K562 (cell line): ENCODE measurements around the gene CD68. TPM values are rescaled to one million over a fixed set of nuclear protein-coding genes. Genes with fewer than 3 reads are reported as not detected.

Experiments
- CBFA2T2 ChIP-seq: fragments of 450-650 bp; conservative IDR thresholded peaks from 2 replicates; pipeline ENCODE4 v1.6.1; 2017; ENCODE audit warnings: mild to moderate bottlenecking
- CBX8 ChIP-seq: fragments of 200-600 bp; sonication (generic); IDR thresholded peaks from 2 replicates; pipeline ENCODE4 v1.6.1; 2012; ENCODE audit warnings: borderline replicate concordance, mixed run types, low read depth, mild to moderate bottlenecking, moderate library complexity, mixed read lengths, low read length, control low read depth, inconsistent platforms; ENCODE audit not compliant: poor library complexity, severe bottlenecking; ENCODE audit errors: extremely low read depth
- DLX4 ChIP-seq: fragments of 250-450 bp; sonication (Bioruptor Pico); IDR thresholded peaks from 2 replicates; pipeline ENCODE4 v1.6.1; 2021; ENCODE audit warnings: mild to moderate bottlenecking
- E2F1 ChIP-seq: sonication (generic); formaldehyde crosslinking; IDR thresholded peaks from 2 replicates; pipeline ENCODE4 v1.8.1; 2023; ENCODE audit warnings: mild to moderate bottlenecking, missing genetic modification reagents, moderate library complexity
- FOSL1 ChIP-seq: fragments of 200-800 bp; sonication (Bioruptor generic); conservative IDR thresholded peaks from 2 replicates; pipeline ENCODE4 v1.6.1; 2016; ENCODE audit warnings: missing genetic modification characterization, missing compliant biosample characterization
- HNRNPUL1 ChIP-seq: fragments of 200-400 bp; formaldehyde crosslinking; IDR thresholded peaks from 2 replicates; pipeline ENCODE4 v1.6.1; 2017; ENCODE audit warnings: low read length
- MAFF ChIP-seq: IDR thresholded peaks from 2 replicates; pipeline ENCODE4 v1.6.1; 2012; ENCODE audit warnings: low read length, improper control_type of control experiment
- MBD2 ChIP-seq: sonication (generic); IDR thresholded peaks from 2 replicates; pipeline ENCODE4 v1.6.1; 2016; ENCODE audit warnings: low read depth, borderline replicate concordance
- POLR2A ChIP-seq: fragments of 450-650 bp; conservative IDR thresholded peaks from 2 replicates; pipeline ENCODE4 v1.6.1; 2016
- POLR2AphosphoS5 ChIP-seq: IDR thresholded peaks from 2 replicates; pipeline ENCODE4 v1.6.1; 2011; ENCODE audit warnings: mild to moderate bottlenecking, low read depth, low read length, moderate library complexity; ENCODE audit not compliant: control insufficient read depth, insufficient read depth
- RBM25 ChIP-seq: fragments of 200-400 bp; formaldehyde crosslinking; IDR thresholded peaks from 2 replicates; pipeline ENCODE4 v1.6.1; 2018; ENCODE audit warnings: low read length, low read depth, moderate library complexity; ENCODE audit not compliant: severe bottlenecking
- STAT6 ChIP-seq: sonication (generic); formaldehyde crosslinking; IDR thresholded peaks from 2 replicates; pipeline ENCODE4 v1.8.1; 2023; ENCODE audit warnings: mild to moderate bottlenecking, missing genetic modification reagents
- UBTF ChIP-seq, 2 experiments: IDR thresholded peaks; 2 replicates each; pipeline ENCODE4 v1.6.1; 2012; ENCODE audit warnings: improper control_type of control experiment in 2 of 2, low read depth in 2 of 2, low read length in 2 of 2, borderline replicate concordance in 1 of 2
- ZBTB8A ChIP-seq: fragments of 450-650 bp; IDR thresholded peaks from 2 replicates; pipeline ENCODE4 v1.6.1; 2018; ENCODE audit warnings: mild to moderate bottlenecking, moderate library complexity; ENCODE audit not compliant: partially characterized antibody
- ZNF449 ChIP-seq: fragments of 250-450 bp; sonication (Bioruptor Pico); IDR thresholded peaks from 2 replicates; pipeline ENCODE4 v1.8.0; 2022; ENCODE audit warnings: moderate library complexity, mild to moderate bottlenecking, inconsistent platforms
- ZNF77 ChIP-seq: fragments of 250-450 bp; sonication (Bioruptor Pico); IDR thresholded peaks from 2 replicates; pipeline ENCODE4 v1.5.0; 2020
- polyA plus RNA-seq, 8 experiments: library from polyadenylated mRNA; depleted of rRNA in 4 of 8; stranded (reverse) in 5 of 8; unstranded in 3 of 8; fragments of >200 nt; fragmentation: Nextera tagmentation in 2 of 8; fragmentation: Illumina TruSeq in 1 of 8; extraction: Ambion mirVana in 2 of 8; extraction: Trizol in 1 of 8; gene quantifications; 2 replicates each; pipeline versions ENCODE4 v1.2.1 to v1.2.3, GENCODE V29; 2011 to 2014; ENCODE audit warnings: inconsistent platforms in 1 of 8, missing spikeins in 1 of 8
- total RNA-seq, 7 experiments: library from RNA; depleted of rRNA in 6 of 7; stranded (reverse); fragments of >200 nt in 6 of 7; fragmentation: Illumina TruSeq in 2 of 7; extraction: Trizol in 2 of 7; gene quantifications; 2 replicates each; pipeline versions ENCODE4 v1.2.1 to v1.2.3, GENCODE V29; 2011 to 2021; ENCODE audit warnings: low replicate concordance in 1 of 7

CD68 gene
- total and polyA plus RNA-seq, 9 of the 15 experiments (the other 6 are each of a cell fraction or from before 2014, with no cell fraction given) = 28.2 to 89.8 (median 37.7) TPM

GRCh38 chr17:7580604-7581575 lies 1.5 kb downstream of the CD68 start (continued):
- TF ChIP-seq STAT6 (CRISPR knock-in tag) (no peak), HNRNPUL1 (no peak), MAFF (peak; percentile 85), ZNF449 (CRISPR knock-in tag) (no peak), E2F1 (CRISPR knock-in tag) (no peak), CBX8 (no peak), DLX4 (CRISPR knock-in tag) (no peak), ZBTB8A (no peak), POLR2A (no peak), CBFA2T2 (0 out of 2 replicates have a peak, but pooled peaks have one; percentile 15), UBTF (IDR thresholded peaks at IDR 0.05; ENCODE audit: borderline replicate concordance in 1 of 2, low read depth in 2 of 2, low read length in 2 of 2) (no peak), POLR2AphosphoS5 (no peak), MBD2 (no peak), RBM25 (no peak), FOSL1 (peak; percentile 63), ZNF77 (CRISPR knock-in tag) (no peak)
